ENCODE data around the gene PSKH1.
"Not testable (repeated sequence)": the region's sequence is repeated elsewhere in the genome, so short reads cannot be mapped to it uniquely, and the experiment has no call there.

Gene PSKH1

DNA sequence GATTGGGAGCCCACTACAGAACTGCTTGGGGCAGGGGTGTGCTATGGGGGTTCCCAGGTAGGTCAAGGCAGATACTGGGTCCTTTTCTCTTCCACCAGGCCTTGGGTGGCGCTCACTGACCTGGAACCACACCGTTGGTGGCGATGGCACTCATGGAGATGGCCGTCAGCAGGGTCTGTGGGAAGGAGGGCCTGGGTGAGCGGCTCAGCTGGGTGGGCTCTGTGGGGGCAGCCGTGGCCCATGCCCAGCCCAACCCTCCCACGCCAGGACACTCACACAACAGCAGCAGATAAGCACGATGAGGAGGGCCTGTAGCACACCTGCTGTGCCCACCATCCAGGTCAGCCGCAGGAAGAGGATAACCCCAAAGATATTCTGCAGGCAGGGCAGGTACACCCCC lies 64.6 kb downstream of the PSKH1 start:
- in situ Hi-C loops (cut with MboI; ENCODE audit: low sequenced_read_pairs), result no loop called here

DNA sequence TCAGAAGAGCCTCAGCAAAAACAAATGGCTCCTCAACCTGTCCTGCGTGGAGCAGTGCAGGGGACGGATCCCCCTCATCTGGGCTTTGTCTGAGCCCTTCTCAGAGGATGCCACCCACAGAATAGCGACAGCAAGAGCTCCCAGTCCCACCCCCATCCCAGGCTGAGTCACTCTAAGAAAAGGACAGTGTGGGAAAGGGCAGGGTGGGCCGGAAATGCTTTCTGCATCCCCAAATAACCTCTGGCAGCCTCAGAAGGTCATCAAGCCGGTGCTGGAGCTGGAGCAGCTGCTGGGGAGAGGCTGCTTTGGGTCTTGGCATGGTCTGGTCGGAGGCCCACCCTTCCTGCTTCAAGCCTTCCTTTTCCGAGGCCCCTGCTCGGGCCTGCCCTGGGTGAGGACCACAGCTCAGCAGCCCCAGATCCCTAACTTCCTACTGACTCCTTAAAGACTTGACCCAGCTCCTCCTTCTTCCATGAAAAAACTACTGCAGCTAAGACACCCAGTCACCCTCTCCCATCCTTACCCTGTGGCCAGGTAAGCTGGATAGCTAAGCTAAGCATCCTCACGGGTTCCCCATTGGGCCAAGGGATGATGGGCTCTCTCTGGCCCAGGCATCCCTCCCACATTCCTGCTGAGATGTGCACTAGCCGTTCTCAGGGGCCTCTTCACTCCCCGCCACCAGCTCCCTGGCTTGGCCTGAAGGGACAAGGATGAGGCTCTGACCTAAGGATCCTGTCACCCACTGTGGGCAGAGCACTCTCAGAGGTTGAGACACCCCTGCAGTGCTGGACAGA lies 66.7 kb downstream of the PSKH1 start:
- in situ Hi-C loops (cut with MboI; ENCODE audit: low sequenced_read_pairs), result no loop called here

DNA sequence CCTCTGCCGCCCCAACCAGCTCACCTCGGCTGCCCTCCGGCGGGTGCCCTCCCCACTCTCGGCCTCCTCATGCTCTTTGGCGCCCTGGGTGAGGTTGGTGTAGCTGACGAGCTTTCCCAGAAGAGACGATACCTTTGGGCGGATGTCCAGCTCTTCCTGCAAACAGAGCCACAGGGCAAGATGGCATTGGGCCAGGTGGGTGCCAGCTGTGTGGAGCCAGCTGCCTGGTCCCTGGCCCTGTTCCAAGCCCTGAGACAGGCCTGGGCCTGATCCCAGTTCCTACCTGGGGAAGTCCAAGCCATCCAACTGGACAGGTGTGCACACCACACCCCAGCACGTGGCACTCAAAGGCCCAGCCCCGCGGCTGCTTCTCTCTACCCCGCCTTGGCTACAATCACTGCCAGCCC lies 68.5 kb downstream of the PSKH1 start:
- in situ Hi-C loops (cut with MboI; ENCODE audit: low sequenced_read_pairs), result no loop called here

DNA sequence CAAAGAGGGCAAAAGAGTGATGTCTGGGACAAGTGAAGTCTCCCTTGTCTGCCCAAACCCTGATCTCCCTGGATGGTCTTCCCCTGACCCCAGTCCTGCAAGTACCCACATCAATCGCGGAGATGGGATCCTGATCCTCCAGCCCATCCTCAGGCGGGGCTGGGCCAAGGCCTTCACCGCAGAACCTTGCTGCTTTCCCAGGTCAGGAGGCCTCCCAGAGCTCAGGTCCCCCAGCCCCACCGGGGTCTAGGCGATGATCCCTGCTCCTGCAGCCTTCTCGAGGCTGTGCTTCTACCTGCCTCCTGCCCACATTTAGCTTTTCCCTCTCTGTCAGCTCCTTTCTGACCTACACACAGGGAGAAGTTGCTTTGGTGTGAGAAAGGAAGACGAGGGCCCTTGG lies 69.1 kb downstream of the PSKH1 start:
- in situ Hi-C loops (cut with MboI; ENCODE audit: low sequenced_read_pairs), result no loop called here

DNA sequence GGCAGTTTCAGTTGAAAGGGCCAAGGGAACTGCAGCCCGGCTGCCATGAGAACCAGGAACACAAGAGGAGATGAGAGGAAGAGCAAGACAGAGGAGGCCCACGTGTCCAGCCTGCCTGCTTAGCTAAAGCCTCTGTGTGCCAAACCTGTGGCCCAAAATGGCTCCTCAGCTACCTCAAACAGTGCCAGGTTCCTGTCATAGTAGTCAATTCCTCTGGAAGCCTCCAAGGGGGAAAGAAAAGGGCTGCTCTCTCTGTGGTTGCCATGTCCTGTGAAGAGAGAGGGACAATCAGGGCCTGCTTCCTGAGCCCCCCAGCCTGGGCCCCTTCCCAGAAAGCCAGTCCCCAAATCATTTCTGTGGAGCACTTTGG lies 70.2 kb downstream of the PSKH1 start:
- in situ Hi-C loops (cut with MboI; ENCODE audit: low sequenced_read_pairs), result no loop called here

DNA sequence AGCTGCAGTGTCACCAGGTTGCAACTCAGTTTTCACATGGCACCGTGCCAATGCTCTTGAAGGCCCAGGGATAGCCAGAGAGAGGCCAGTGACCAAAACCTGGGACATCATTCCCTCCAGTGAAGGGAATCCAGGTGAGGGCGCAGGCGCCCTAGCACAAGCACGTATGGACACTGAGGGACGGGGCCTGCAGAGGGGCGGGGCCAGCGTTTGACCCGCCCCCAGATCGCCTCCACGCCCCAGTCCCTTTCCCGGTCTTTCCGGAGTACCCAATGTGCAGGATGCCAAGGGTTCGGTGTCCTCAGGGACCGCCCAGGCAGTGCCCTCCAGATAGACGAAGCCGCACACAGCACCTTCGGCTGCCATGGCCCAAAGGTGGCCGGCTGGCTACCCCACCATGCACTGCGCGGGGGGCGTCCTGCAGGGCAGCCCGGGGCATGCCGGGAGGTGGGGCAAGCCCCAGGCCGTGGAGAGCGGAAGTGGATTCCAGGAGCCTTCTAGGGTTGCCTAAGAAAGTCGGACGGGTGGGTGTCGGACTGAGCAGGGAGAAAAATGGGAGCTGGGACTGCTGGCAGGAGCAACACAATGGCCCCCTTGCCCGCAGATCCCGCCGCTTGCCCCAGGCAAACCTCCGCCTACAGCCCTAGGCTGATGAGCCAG lies 70.7 kb downstream of the PSKH1 start:
- in situ Hi-C loops (cut with MboI; ENCODE audit: low sequenced_read_pairs), result no loop called here

DNA sequence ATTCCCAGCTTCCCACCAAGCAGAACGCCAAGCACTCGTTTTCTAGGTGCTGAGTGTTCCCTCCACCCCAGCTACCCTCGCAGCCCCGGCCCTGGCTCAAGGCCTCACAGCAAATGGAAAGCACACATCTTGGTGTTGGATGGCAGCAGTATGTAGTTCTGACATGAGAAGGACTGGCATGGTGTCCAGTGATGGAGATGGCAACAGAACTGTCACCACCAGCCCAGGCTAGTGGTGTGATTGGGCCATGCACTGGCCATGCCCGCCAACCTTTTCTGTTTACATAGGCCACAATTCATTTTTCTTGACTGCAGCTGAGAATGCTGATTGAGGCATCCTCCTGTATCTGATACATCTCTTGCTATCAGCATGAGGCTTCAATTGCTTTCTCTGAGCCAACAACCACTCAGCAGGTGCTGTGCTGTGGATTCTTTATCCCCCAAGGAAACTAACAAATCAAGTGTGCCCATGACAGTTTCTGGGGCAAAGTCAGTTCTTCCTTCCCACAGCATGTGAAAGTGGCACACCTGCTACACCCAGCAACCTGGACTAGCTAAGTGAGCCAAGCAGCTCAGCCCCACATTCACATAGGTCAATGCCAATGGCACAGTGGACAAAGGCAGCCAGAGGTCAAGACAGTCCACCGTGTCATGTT lies 71.5 kb downstream of the PSKH1 start:
- in situ Hi-C loops (cut with MboI; ENCODE audit: low sequenced_read_pairs), result no loop called here

DNA sequence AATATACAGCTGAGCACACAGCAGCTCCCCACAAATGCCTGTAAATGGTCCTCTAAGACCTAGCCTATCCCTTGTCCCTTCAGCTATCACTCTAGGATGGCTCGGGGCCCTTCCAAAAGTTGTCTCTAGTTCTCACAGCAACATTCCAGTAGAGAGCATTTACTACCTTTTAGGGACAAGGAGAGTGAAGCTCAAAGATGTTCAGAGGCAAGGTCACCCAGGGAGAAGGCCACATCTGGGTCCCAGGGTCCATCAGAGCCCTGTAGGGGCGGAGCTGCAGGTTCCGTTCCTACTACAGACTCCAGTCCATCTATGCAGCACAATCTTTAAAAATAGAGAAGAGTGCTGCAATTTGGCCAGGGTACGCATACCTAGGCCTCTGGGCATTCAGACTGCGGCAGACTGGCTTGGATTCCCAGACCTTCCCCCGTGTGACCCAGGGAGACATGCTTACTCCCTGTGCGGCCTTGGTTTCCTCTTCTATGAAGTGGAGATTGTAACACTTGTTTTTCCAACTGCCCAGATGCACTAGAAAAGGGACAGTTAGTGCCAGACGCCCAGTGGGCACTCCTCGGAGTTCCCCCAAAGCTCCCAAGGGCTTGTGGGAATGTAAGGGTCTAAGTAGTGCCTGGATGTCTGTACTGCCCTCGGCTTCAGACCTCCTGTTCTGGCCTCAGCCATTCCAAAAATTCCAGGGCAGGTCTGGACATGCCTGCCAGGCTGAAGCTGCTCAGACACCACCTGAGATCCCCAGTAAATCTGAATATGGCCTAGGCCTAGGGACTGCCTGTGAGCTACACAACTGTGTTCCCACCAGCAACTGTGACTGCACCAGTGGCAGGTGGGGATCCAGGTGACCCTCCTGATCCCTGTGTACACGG lies 72.9 kb downstream of the PSKH1 start:
- in situ Hi-C loops (cut with MboI; ENCODE audit: low sequenced_read_pairs), result no loop called here

DNA sequence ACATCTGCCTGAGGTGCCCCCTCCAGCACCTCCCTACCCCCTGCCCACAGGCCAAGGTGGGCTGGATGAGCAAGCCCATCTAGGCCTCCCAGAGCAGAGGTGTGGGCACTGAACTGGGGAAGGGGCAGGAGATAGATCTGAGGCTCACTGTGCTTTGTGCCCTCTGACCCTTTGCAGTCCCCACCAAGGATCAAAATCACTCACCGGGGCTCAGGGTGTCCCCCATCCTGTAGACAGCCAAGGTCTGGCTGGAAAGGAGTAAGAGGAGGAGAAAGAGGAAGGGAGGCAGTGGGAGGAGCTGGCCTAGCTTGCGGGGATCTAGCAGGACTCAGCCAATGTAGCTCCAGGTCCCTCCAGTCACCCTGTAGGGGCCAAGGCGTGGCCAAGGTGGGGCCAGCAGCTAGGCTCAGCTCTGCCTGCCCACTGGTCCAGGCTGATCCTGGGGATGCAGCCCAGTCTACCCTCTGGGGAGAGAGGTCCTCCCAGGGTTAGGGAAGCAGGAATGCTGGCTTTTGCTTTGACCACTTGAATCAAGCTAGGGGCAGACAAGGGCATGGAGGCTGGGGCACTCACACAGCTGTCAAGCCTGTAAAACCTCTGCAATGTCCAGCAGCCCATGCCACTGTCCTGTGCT lies 73.6 kb downstream of the PSKH1 start:
- in situ Hi-C loops (cut with MboI; ENCODE audit: low sequenced_read_pairs), result no loop called here

DNA sequence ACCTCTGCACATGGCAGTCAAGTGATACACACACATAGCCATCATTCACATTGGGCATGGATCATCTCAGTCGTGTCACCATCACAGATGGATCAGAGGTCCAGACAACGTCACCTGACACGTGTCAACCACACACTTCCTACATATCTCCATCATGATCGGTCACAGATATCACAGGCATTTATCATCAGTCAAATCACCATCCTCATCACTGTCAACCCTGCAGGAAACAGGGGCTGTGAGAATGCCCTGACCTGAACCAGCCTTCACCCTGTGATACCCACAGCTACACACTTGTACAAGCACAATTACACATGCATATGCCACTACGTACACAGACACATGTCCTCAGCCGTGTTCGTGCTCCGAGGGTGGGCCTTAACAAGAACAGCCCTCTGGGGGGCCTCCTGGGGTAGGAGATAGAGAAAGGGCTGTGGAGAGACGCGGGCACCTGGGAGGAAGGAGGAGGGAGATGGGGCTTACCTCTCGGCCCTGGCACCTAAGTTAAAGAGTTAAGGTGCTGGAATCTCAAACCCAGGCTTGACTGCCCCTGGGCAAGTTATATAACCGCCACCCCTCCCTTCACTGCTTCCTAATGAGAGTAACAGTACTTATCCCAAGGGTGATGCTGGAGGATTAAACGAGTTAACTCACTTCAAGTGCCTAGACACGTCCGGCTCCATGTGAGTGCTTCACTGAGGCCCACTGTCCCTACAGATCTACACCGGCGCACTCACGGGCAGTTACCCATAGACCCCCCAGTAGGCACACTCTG lies 74.3 kb downstream of the PSKH1 start:
- in situ Hi-C loops (cut with MboI; ENCODE audit: low sequenced_read_pairs), result no loop called here

DNA sequence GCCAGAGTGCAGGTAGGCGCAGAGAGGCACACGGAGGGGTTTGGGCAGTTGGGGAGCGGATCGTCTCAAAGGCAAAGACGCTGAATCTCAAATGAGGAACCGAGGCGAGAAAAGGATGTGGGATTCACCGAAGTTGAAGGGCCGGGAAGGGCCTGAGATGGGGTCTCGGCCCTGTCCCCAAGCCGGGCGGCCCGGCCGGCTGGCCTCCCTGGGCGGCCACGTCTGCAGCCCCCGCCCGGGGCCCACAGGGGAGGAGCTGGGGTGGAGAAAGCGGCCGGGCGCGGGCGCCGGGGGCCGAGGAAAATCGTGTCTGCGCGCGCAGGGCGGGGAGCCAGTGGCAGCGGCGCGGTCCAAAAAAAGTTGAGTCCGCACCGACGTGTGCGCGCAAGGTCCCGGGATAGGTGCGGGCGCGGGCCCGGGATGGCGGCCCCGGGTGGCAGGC lies 74.9 kb downstream of the PSKH1 start:
- in situ Hi-C loops (cut with MboI; ENCODE audit: low sequenced_read_pairs), result no loop called here

DNA sequence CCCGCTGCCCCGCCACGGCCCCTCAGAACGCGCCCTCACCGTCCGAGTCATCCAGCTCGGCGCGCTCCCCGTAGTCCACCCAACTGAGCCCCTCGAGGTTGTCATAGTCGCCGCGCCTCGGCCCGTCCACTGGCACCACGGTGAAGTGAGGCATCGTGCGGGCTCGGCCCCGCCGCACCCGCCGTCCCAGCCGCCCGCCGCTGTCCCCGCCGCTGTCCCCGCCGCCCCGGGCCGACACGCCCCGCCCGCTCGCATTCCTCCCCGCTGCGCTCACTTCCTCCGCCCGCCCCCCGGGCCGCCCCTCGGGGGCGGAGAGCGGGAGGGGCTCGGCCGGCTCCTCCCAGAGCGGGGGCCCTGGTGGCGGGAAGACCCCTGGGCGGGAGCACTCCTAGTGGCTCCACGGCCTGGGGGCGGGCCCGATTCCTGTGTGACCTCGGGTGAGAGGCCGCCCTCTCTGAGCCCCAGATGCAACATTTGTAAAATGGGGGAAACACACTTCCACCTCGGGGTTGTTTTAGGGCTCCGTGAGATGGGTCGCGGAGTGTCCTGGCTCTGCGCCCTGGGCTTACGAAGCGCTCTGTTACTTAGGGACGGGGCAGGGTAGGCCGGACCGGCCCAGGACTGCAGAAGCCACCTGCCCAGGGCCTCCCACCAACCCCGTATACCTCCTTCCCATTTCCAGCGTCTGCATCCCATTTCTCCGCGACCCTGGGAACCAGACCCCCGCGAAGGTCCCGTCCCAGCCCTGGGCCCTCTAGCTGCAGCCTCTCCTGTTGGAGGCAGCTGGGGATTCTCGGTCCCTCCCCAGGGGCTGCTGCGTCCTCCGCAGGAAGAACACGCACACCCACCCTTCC lies 75.6 kb downstream of the PSKH1 start, which contains the start of gene SLC12A4:
Gene SLC12A4, minus strand, starts transcription at position 238 of the 854 bp plus-strand sequence. Its CDS starts 84 bp downstream, at position 154.
- in situ Hi-C loops (cut with MboI; ENCODE audit: low sequenced_read_pairs), result no loop called here

DNA sequence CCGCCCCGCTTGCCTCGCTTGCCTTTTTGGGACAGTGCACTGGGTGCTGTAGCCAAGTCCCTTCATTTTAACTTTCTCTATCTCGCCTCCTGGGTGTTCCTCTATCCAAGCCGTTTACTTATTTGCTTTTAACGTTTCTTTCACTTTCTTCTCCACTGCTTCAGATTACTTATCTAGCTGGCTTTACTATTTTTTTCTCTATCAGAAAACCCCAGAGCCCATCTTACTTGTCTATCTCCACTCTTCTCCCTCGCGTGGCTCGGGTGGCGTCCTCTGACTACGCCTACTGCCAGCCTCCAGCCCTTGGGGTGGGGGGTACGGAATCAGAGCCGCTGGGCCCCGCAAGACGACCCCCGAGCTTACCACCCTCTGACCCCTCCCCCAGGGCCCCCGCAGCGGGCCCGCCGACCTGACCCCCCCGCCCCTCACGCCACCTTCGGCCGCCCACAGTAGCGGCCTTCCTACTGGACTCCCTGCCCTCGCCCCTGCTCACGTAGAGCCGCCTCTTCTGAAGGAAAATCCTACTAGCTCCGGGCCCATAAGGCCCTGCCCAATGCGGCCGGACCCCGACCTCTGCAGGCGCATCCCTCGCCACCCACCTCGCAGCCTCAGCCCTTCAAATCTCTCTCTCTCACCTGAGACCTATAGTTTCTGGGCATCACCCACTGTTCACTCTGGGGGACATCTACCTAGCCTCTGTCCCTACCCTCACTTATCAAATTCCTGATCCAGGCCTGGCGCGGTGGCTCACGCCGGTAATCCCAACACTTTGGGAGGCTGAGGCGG lies 76.4 kb downstream of the PSKH1 start:
- in situ Hi-C loops (cut with MboI; ENCODE audit: low sequenced_read_pairs), result no loop called here

DNA sequence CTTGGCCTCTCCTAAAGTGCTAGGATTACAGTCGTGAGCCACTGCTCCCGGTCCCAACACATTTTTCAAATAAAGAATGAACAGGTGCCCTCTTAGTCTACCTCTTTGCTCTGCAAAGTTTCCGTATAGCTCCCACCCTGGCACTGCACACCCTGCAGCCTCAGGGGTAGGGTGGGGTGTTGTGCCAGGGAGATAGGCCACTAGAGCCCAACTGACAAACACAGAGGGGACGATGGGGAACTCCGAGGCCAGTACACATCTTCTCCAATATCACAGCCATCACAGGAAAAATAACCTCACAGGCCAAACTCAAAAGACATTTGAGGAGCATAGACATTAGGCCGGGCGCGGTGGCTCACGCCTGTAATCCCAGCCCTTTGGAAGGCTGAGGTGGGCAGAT lies 78.1 kb downstream of the PSKH1 start:
- in situ Hi-C loops (cut with MboI; ENCODE audit: low sequenced_read_pairs), result no loop called here

DNA sequence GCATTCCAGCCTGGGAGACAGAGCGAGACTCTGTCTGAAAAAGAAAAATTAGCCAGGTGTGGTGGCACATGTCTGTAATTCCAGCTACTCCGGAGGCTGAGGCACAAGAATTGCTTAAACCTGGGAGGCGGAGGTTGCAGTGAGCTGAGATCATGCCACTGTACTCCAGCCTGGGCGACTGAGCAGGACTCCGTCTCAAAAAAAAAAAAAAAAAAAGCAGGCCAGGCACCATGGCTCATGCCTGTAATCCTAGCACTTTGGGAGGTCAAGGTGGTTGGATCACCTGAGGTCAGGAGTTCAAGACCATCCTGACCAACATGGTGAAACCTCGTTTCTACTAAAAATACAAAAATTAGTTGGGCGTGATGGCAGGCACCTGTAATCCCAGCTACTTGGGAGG lies 79.2 kb downstream of the PSKH1 start:
- in situ Hi-C loops (cut with MboI; ENCODE audit: low sequenced_read_pairs), result not testable (repeated sequence)

DNA sequence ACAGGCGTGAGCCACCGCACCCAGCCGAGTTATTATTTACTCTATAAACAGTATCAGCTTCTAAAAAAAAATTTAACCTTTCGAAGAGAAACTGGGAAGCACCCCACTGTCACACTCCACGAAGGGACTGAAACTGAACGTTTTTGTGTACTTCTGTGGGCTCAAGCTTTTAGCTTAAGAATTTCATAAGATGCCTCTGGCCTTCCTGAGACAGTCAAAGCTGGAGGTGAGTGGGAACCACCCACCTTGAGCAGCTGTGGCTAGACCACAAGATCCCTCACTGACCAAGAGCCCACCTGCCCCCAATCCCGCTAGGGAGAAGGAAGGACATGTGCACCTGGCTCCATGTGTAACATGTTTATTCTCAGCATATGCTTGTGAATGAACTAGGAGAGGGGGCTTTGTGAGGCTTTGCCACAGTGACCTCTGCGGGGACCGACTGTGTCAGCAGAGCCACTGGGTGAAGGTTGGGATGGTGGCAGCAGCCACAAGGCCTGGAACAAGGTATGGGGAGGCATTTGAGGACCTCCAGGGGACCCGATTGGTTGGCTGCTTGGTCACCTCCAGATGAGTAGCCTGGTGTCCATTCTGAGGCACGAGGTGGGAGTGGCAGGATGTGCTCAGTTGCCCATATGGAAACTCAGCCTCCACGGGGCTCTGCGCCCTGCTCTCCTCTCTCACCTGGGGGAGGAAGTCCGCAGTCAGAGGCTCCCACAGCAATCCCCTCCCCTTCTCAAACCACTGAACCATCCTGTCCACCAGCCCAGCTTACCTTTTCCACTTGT lies 82.5 kb downstream of the PSKH1 start:
- in situ Hi-C loops (cut with MboI; ENCODE audit: low sequenced_read_pairs), result no loop called here

DNA sequence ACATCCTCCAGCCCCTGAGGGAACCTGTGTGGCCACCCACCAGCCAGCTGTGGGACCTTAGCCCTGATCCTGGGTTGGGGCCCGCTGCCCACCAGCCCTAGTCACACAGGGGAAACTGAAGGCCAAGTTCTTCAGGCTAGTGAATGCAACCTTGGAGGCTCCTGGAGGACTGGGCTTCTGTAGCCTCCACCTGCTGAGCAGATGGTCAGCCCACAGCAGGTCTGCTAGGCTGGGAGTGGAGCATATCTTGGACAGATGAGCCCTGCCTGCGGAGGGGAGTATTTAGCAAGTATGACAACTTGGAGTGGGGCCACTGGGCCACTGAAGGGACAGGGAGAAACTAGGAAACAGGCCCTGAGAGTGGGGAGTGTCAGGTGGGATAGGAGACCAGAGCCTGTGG lies 83.2 kb downstream of the PSKH1 start:
- in situ Hi-C loops (cut with MboI; ENCODE audit: low sequenced_read_pairs), result no loop called here
